Keratinocyte (primary cell): Measurements from ENCODE around the gene AHCYL2. TPM values are rescaled to one million over a fixed set of nuclear protein-coding genes. Genes with fewer than 3 reads are reported as not detected.
A peak's percentile ranks its signal among the peaks of the same experiment; 100 is the strongest.

ENCODE experiments used
- DNase-seq: peaks from one replicate; pipeline ENCODE4 v3.0.0-alpha.2; 2011; ENCODE audit warnings: low read depth, missing footprints, low spot score
- FAIRE-seq: peaks from 2 replicates; lab custom pipeline; 2011; peaks lifted over from hg19 to GRCh38; lab: Jason Lieb, UNC
- H2AFZ ChIP-seq: 2 replicates; pipeline ENCODE4 v1.6.0; 2012; ENCODE audit warnings: low read length, control low read depth, inconsistent platforms; ENCODE audit not compliant: control insufficient read depth
- H3K27ac ChIP-seq: 2 replicates; pipeline ENCODE4 v1.5.1; 2011; ENCODE audit warnings: low read length; ENCODE audit not compliant: control insufficient read depth, insufficient read depth
- H3K27me3 ChIP-seq: 3 replicates; pipeline ENCODE4 v1.6.0; 2011; ENCODE audit warnings: low read length; ENCODE audit not compliant: control insufficient read depth, insufficient read depth; ENCODE audit errors: extremely low read depth
- H3K36me3 ChIP-seq, 2 experiments: 2 replicates in 1 of 2; 3 replicates in 1 of 2; pipeline ENCODE4 v1.5.1; 2011; ENCODE audit warnings: low read length in 2 of 2, mild to moderate bottlenecking in 1 of 2; ENCODE audit not compliant: control insufficient read depth in 2 of 2, insufficient read depth in 2 of 2; ENCODE audit errors: extremely low read depth in 1 of 2
- H3K4me1 ChIP-seq: 3 replicates; pipeline ENCODE4 v1.5.1; 2011; ENCODE audit warnings: low read length; ENCODE audit not compliant: control insufficient read depth, insufficient read depth; ENCODE audit errors: extremely low read depth
- H3K4me2 ChIP-seq: 3 replicates; pipeline ENCODE4 v1.6.0; 2011; ENCODE audit warnings: low read depth, low read length; ENCODE audit not compliant: control insufficient read depth, insufficient read depth; ENCODE audit errors: extremely low read depth
- H3K4me3 ChIP-seq, 3 experiments: fragments of 200-600 bp in 1 of 3; sonication (generic) in 1 of 3; 2 replicates in 2 of 3; 3 replicates in 1 of 3; pipeline ENCODE4 v1.5.1; 2011 to 2016; ENCODE audit warnings: low read length in 3 of 3, mild to moderate bottlenecking in 3 of 3, control low read depth in 2 of 3, inconsistent platforms in 1 of 3, low read depth in 1 of 3, mixed read lengths in 1 of 3, mixed run types in 1 of 3, moderate library complexity in 1 of 3; ENCODE audit not compliant: control insufficient read depth in 2 of 3, insufficient read depth in 2 of 3; ENCODE audit errors: extremely low read depth in 1 of 3
- H3K79me2 ChIP-seq: 2 replicates; pipeline ENCODE4 v1.6.0; 2012; ENCODE audit warnings: low read length; ENCODE audit not compliant: control insufficient read depth, insufficient read depth
- H3K9ac ChIP-seq: 3 replicates; pipeline ENCODE4 v1.6.0; 2011; ENCODE audit warnings: low read length; ENCODE audit not compliant: control insufficient read depth, insufficient read depth; ENCODE audit errors: extremely low read depth
- H3K9me1 ChIP-seq: 3 replicates; pipeline ENCODE4 v1.6.0; 2011; ENCODE audit warnings: low read length; ENCODE audit not compliant: control insufficient read depth, insufficient read depth; ENCODE audit errors: extremely low read depth
- H3K9me3 ChIP-seq: 2 replicates; pipeline ENCODE4 v1.5.1; 2012; ENCODE audit warnings: low read depth, low read length; ENCODE audit not compliant: control insufficient read depth
- H4K20me1 ChIP-seq: 3 replicates; pipeline ENCODE4 v1.6.0; 2011; ENCODE audit warnings: low read length; ENCODE audit not compliant: control insufficient read depth, insufficient read depth; ENCODE audit errors: extremely low read depth
- EZH2 ChIP-seq: IDR thresholded peaks from one replicate; pipeline ENCODE4 v1.6.1; 2012; ENCODE audit warnings: inconsistent platforms, mild to moderate bottlenecking, low read length, moderate library complexity
- dilution Hi-C: fragments of 300-500 bp; cut with MboI; formaldehyde crosslinking; loops from one replicate; pipeline ENCODE4 v1.7.0; 2020; ENCODE audit warnings: low sequenced_read_pairs; ENCODE audit not compliant: extremely low pct_ligation_motif_present
- polyA plus RNA-seq, 5 experiments: library from polyadenylated mRNA; depleted of rRNA in 3 of 5; stranded (reverse) in 3 of 5; stranded (forward) in 1 of 5; unstranded in 1 of 5; fragments of >200 nt; gene quantifications; 1 replicate in 1 of 5; 2 replicates in 3 of 5; 3 replicates in 1 of 5; pipeline versions ENCODE4 v1.2.1 to v1.2.3, GENCODE V29; 2011 to 2012; ENCODE audit warnings: missing spikeins in 2 of 5, low read depth in 1 of 5, low replicate concordance in 1 of 5
- TF ChIP-seq, protein P1 (sequence below), 3 experiments: IDR thresholded peaks in 1 of 3; conservative IDR thresholded peaks in 1 of 3; optimal IDR thresholded peaks in 1 of 3; 2 replicates in 2 of 3; 3 replicates in 1 of 3; pipeline versions ENCODE3 to v1.5.1; 2011; ENCODE audit warnings: low read length in 3 of 3, mild to moderate bottlenecking in 3 of 3, moderate library complexity in 2 of 3, control low read depth in 1 of 3, inconsistent platforms in 1 of 3; ENCODE audit not compliant: insufficient read depth in 2 of 3; ENCODE audit errors: extremely low read depth in 1 of 3

The AHCYL2 gene
- polyA plus RNA-seq, 1 donor (not counting 4 experiments of a cell fraction or from before 2014, with no cell fraction given) = 32.8 TPM

DNA sequence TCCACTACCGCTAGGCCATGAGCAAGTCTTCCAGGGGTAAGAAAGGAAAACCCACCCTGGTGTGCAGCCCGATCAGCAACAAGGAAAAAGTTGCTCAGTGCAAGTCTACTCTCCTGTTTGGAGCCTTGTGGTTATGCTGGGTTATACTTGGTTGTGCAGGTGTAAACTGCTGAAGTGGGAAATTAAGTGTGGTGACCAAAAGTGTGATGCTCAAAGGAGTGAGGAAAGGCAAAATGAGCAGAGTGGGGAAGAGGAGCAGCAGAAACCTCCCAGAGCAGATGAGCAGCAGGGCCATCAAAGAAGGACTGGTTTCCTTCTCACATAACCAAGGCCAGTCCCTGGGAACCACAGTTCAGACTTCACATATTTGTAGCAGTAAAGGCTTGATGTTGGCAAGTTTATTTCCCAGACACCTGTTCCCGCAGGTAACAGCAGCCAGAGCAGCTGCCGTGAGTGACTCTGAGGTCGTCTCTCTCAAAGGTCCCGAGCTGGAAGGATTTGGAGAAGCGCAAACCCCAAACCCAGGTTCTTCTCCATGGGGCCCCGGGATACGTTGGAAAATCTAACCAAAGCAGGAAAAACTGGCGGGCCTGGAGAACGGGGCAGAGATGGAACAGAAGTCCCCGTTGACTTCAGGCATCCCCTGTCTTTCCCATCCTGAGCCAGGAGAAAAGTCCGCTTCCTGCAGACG lies 37.0 kb upstream of the AHCYL2 start:
- H3K27ac ChIP-seq = no peak overlapping the region
- DNase-seq (no peak), FAIRE-seq (no peak)
- H3K36me3 ChIP-seq = no peaks in the 10 kb centered on the region
- H2AFZ ChIP-seq = peak overlapping the region; percentile 28
- no peaks in the 10 kb centered on the region for H3K79me2 ChIP-seq
- H4K20me1 ChIP-seq = no peaks in the 10 kb centered on the region
- H3K27me3 ChIP-seq = no peaks in the 10 kb centered on the region
- H3K9ac ChIP-seq = no peak overlapping the region
- peak overlapping the region; percentile 87 for H3K4me2 ChIP-seq
- H3K4me1 ChIP-seq = peaks cover 16% of the 10 kb centered on the region
- H3K4me3 ChIP-seq = peak overlapping the region; percentile 51 to 70 (median 68)
- TF ChIP-seq EZH2 = no peak
- TF ChIP-seq, protein P1, sequence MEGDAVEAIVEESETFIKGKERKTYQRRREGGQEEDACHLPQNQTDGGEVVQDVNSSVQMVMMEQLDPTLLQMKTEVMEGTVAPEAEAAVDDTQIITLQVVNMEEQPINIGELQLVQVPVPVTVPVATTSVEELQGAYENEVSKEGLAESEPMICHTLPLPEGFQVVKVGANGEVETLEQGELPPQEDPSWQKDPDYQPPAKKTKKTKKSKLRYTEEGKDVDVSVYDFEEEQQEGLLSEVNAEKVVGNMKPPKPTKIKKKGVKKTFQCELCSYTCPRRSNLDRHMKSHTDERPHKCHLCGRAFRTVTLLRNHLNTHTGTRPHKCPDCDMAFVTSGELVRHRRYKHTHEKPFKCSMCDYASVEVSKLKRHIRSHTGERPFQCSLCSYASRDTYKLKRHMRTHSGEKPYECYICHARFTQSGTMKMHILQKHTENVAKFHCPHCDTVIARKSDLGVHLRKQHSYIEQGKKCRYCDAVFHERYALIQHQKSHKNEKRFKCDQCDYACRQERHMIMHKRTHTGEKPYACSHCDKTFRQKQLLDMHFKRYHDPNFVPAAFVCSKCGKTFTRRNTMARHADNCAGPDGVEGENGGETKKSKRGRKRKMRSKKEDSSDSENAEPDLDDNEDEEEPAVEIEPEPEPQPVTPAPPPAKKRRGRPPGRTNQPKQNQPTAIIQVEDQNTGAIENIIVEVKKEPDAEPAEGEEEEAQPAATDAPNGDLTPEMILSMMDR (optimal IDR thresholded peaks at IDR 0.05 in 1 of 3, IDR thresholded peaks at IDR 0.05 in 1 of 3, conservative IDR thresholded peaks at IDR 0.05 in 1 of 3; ENCODE audit: extremely low read depth in 1 of 3, insufficient read depth in 2 of 3, low read length in 3 of 3) = no peak
- H3K9me1 ChIP-seq = no peaks in the 10 kb centered on the region
- H3K9me3 ChIP-seq = no peaks in the 10 kb centered on the region
- dilution Hi-C loops = no loop called here

DNA sequence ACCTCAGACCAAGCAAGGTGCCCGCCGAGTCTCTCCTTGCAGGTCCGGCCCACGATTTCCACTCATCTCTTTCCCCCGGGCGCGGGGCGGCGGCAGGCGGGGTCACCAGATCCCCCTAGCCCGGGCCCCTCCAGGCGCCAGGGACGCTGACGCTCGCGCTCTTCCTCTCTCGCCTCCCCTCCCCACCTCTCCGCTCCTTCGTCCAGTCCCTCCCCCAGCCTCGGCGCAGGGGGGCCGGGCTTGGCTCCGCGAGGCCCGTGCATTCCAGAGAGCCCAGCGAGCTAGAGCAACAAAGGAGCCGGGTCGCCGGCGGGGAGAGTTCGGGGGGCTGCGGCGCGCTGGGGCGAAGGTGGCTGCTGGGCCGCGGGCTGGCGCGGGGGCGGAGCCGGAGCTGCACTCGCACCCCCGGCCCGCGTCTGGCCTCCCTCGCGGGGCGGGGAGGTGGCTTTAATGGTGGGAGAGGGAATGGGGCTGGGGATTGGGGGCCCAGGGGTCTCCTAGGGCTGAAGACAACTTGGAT lies 36.4 kb upstream of the AHCYL2 start, which contains the start of gene SMO:
Gene SMO (plus strand): TSS at position 262 of the 520 bp plus-strand sequence. CDS start 519 bp downstream, outside the sequence.
- peak within 1 kb of the TSS; percentile 56 for H3K9ac ChIP-seq

More for the DNA sequence above, 36.4 kb upstream of the AHCYL2 start, which contains the start of gene SMO:
- Histone ChIP-seq H3K9me3 (no peaks in the 10 kb centered on the region), H3K9me1 (no peaks in the 10 kb centered on the region), H3K27ac (no peak within 1 kb of the TSS), H3K79me2 (no peaks in the 10 kb centered on the region), H3K4me2 (peak within 1 kb of the TSS; percentile 87), H3K27me3 (no peaks in the 10 kb centered on the region), H3K36me3 (no peaks in the 10 kb centered on the region), H2AFZ (peak within 1 kb of the TSS; percentile 75), H4K20me1 (no peaks in the 10 kb centered on the region), H3K4me3 (peak within 1 kb of the TSS; percentile 51 to 70 (median 68)), H3K4me1 (peaks cover 16% of the 10 kb centered on the region)
- no peak for TF ChIP-seq EZH2
- TF ChIP-seq, protein P1 (optimal IDR thresholded peaks at IDR 0.05 in 1 of 3, IDR thresholded peaks at IDR 0.05 in 1 of 3, conservative IDR thresholded peaks at IDR 0.05 in 1 of 3; ENCODE audit: extremely low read depth in 1 of 3, insufficient read depth in 2 of 3, low read length in 3 of 3) = no peak
- dilution Hi-C loops = no loop called here
- DNase-seq = no peak
- no peak for FAIRE-seq
